GM12891 (cell line): Measurements from ENCODE around the gene COQ4.

Experiments used
- POLR2A ChIP-seq: IDR thresholded peaks from 2 replicates; pipeline ENCODE4 v1.6.1; 2011; ENCODE audit warnings: low read depth, low read length, control low read depth
- POLR2AphosphoS5 ChIP-seq: IDR thresholded peaks from 2 replicates; pipeline ENCODE4 v1.6.1; 2011; ENCODE audit warnings: low read depth, low read length, control low read depth
- TAF1 ChIP-seq: IDR thresholded peaks from 2 replicates; pipeline ENCODE4 v1.6.1; 2011; ENCODE audit warnings: low read depth, low read length, control low read depth

GRCh38 chr9:128362774-128363173, 40.1 kb downstream of the COQ4 start:
- TF ChIP-seq POLR2AphosphoS5: no peak
- TF ChIP-seq POLR2A: no peak
- TF ChIP-seq TAF1: no peak
